Sigmoid colon (tissue), 7 donors: Measurements from ENCODE around the gene CKS2. TPM values are rescaled to one million over a fixed set of nuclear protein-coding genes. Genes with fewer than 3 reads are reported as not detected.
"Not testable (repeated sequence)": the region's sequence is repeated elsewhere in the genome, so short reads cannot be mapped to it uniquely, and the experiment has no call there.

Source experiments
- DNase-seq: peaks from one replicate; pipeline ENCODE4 v3.0.0-alpha.2; 2019
- H3K27ac ChIP-seq, 4 donors: fragments of 200-600 bp; sonication (generic); one replicate each; pipeline ENCODE4 v1.5.1; 2016 to 2019; ENCODE audit warnings: mild to moderate bottlenecking in 1 of 4
- H3K27me3 ChIP-seq, 3 donors: fragments of 200-600 bp; sonication (generic); one replicate each; pipeline ENCODE4 v1.5.1; 2019; ENCODE audit warnings: mild to moderate bottlenecking in 1 of 3
- H3K36me3 ChIP-seq, 4 donors: fragments of 200-600 bp; sonication (generic); one replicate each; pipeline ENCODE4 v1.5.1; 2016 to 2019
- H3K4me1 ChIP-seq, 4 donors: fragments of 200-600 bp; sonication (generic); one replicate each; pipeline ENCODE4 v1.5.1; 2017 to 2019
- H3K4me3 ChIP-seq, 4 donors: fragments of 200-600 bp; sonication (generic); one replicate each; pipeline ENCODE4 v1.5.1; 2017 to 2019; ENCODE audit warnings: mild to moderate bottlenecking in 2 of 4, moderate library complexity in 1 of 4
- H3K9me3 ChIP-seq, 4 donors: fragments of 200-600 bp in 3 of 4; sonication (generic) in 3 of 4; one replicate each; pipeline versions ENCODE4 v1.5.1 to v1.6.1; 2013 to 2019
- EP300 ChIP-seq, 4 donors: sonication (generic); formaldehyde crosslinking; IDR thresholded peaks; one replicate each; pipeline ENCODE4 v1.6.1; 2017; ENCODE audit warnings: antibody characterized with exemption in 4 of 4
- POLR2A ChIP-seq, 2 donors: fragments of 450-650 bp; IDR thresholded peaks; one replicate each; pipeline ENCODE4 v1.6.1; 2016; ENCODE audit warnings: antibody characterized with exemption in 2 of 2, mild to moderate bottlenecking in 2 of 2, moderate library complexity in 2 of 2
- POLR2AphosphoS5 ChIP-seq, 4 donors: sonication (generic); formaldehyde crosslinking; IDR thresholded peaks; one replicate each; pipeline ENCODE4 v1.6.1; 2017; ENCODE audit warnings: antibody characterized with exemption in 4 of 4
- WGBS, 2 donors: extraction: QIAGEN DNeasy Blood & Tissue Kit; methylation state at CpG; one replicate each; pipeline ENCODE4 v1.1.7; 2013; 5-methylcytosine and 5-hydroxymethylcytosine counted together
- intact Hi-C: fragments of 100-400 bp; cut with DNase I; formaldehyde crosslinking; loops from one replicate; pipeline ENCODE4 v1.15.1; 2023
- polyA plus RNA-seq, 3 donors: library from polyadenylated mRNA; stranded (reverse); fragments of 200-250 nt; gene quantifications; one replicate each; pipeline ENCODE4 v1.2.3, GENCODE V29; 2013
- total RNA-seq, 4 donors: library from RNA; depleted of rRNA; stranded (reverse); fragments of >200 nt; gene quantifications; one replicate each; pipeline ENCODE4 v1.1.0, GENCODE V29; 2016
- TF ChIP-seq, protein P1 (sequence below), 4 experiments: fragments of 450-650 bp in 3 of 4; fragments of 200-600 bp in 1 of 4; IDR thresholded peaks; one replicate each; pipeline ENCODE4 v1.5.1; 2016 to 2019; ENCODE audit warnings: antibody characterized with exemption in 4 of 4, mild to moderate bottlenecking in 3 of 4, moderate library complexity in 2 of 4
- donor health status: healthy with polysubstance abuse.
- donor health status: Bipolar disorder and iron deficiency.
- donor health status: healthy.

The CKS2 gene
- total and polyA plus RNA-seq, 7 donors: 4.7 to 151 (median 18.9) TPM

DNA sequence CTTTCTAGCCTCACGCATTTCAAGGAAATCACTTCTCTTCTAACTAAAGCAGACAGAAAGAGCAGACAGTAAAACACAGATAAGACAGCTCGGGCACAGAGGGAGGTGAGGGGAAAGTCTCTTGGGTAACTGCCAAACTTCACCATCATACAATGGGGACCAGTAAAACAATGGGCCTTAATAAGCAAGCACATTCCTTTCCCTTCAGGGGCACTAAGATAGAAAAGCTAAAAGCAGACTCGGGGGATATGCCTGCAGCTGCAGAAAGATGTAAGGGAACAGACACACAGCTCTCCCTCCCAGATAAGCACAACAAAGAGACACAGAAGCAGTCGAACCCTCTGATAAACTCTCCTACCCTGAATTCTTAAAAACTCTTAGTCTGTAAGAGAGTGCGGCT is 15.6 kb upstream of the CKS2 start:
- Histone ChIP-seq H3K36me3 (no peaks in the 10 kb centered on the region), H3K27me3 (no peaks in the 10 kb centered on the region), H3K9me3 (no peaks in the 10 kb centered on the region), H3K4me1 (no peaks in the 10 kb centered on the region), H3K4me3 (no peak overlapping the region), H3K27ac (no peak overlapping the region)
- DNase-seq: no peak
- TF ChIP-seq, protein P1, sequence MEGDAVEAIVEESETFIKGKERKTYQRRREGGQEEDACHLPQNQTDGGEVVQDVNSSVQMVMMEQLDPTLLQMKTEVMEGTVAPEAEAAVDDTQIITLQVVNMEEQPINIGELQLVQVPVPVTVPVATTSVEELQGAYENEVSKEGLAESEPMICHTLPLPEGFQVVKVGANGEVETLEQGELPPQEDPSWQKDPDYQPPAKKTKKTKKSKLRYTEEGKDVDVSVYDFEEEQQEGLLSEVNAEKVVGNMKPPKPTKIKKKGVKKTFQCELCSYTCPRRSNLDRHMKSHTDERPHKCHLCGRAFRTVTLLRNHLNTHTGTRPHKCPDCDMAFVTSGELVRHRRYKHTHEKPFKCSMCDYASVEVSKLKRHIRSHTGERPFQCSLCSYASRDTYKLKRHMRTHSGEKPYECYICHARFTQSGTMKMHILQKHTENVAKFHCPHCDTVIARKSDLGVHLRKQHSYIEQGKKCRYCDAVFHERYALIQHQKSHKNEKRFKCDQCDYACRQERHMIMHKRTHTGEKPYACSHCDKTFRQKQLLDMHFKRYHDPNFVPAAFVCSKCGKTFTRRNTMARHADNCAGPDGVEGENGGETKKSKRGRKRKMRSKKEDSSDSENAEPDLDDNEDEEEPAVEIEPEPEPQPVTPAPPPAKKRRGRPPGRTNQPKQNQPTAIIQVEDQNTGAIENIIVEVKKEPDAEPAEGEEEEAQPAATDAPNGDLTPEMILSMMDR (IDR thresholded peaks at IDR 0.05): no peak
- TF ChIP-seq EP300 (IDR thresholded peaks at IDR 0.05) (no peak), POLR2A (IDR thresholded peaks at IDR 0.05) (no peak), POLR2AphosphoS5 (IDR thresholded peaks at IDR 0.05) (no peak)
- WGBS, 2 donors: 46 to 72% methylated on average over 5 of the region's 5 CpGs
- intact Hi-C loops: no loop called here

DNA sequence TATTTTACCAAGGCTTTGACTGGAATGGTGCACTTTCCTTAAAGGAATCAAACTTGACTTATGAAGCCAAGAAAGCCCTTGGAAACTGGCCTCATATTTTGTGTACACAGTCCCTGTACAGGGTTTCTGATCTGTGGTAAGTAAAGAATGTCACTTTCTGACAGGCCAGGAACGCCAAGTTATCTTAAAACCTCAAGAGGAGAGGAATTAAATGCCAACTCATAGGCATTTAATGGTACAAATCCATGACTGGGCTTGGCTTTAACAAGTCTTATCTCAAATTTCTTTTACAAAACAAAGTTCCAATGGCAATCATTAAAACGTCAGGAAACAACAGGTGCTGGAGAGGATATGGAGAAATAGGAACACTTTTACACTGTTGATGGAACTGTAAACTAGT is 9.0 kb upstream of the CKS2 start:
- H3K36me3 ChIP-seq, H3K27ac ChIP-seq, H3K4me3 ChIP-seq, DNase-seq, H3K4me1 ChIP-seq, intact Hi-C loops, H3K9me3 ChIP-seq, H3K27me3 ChIP-seq: not testable (repeated sequence)
- 74 to 82% methylated on average over 2 of the region's 2 CpGs for WGBS, 2 donors

DNA sequence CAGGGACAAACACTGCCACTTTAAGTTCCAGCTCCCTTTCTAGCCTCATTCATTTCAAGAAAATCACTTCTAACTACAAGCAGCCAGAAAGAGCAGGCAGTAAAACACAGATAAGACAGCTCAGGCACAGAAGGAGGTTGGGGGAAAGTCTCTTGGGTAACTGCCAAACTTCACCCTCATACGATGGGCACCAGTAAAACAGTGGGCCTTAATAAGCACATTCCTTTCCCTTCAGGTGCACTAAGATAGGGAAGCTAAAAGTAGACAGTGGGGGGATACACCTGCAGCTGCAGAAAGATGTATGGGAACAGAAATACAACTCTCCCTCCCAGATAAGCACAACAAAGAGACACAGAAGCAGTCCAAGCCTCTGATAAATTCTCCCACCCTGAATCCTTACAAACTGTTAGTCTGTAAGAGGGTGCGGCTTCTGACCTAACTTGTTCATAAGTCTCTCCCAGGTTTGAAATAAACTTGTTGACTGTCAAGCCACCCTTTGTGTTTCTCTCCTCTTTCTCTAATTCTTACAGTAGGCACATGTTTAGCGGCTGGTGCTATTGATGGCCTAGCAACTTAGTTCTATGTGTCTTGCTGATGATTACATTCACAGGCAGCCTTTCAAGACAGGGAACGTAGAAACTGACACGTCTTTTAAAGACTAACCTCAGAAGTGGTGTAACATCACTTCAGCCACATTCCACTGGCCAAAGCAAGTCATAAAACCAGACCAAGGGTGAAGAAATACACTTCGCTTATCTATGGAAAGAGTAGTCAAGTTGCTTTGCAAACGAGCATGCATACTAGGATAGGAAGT is 6.8 kb upstream of the CKS2 start:
- 80 to 82% methylated on average over 7 of the region's 7 CpGs for WGBS, 2 donors
- H3K4me3 ChIP-seq: no peak overlapping the region
- intact Hi-C loops: no loop called here
- H3K36me3 ChIP-seq: no peaks in the 10 kb centered on the region
- TF ChIP-seq EP300 (IDR thresholded peaks at IDR 0.05) (no peak), POLR2A (IDR thresholded peaks at IDR 0.05) (no peak), POLR2AphosphoS5 (IDR thresholded peaks at IDR 0.05) (no peak)
- TF ChIP-seq, protein P1 (IDR thresholded peaks at IDR 0.05): no peak
- H3K9me3 ChIP-seq: no peaks in the 10 kb centered on the region
- H3K27me3 ChIP-seq: no peaks in the 10 kb centered on the region
- DNase-seq: no peak
- H3K4me1 ChIP-seq: peaks cover 0 to 2% (median under 1%) of the 10 kb centered on the region in 4 donors
- H3K27ac ChIP-seq: no peak overlapping the region

DNA sequence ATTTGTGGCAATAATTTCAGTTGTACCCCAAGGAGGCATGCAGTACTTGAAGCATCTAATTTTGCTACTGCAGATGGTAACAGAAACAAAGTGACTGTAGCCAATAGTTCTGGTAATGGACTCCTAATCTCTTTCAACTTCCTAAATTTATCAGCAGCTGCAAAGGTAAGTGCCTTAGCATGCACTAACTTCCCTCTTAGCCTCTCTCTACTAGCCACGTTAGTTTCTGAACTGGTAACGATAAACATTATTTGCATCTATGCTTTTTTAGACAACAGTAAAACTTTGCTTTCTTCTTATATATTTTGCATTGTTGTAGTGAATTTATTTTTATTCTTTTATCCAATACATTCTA is 6.2 kb upstream of the CKS2 start:
- intact Hi-C loops: loop anchor here (5.0 kb wide), 1 partner anchor 123 kb away; no protein-coding TSS in a partner anchor
- H3K36me3 ChIP-seq: no peaks in the 10 kb centered on the region
- WGBS, 2 donors: 74 to 91% methylated on average over 2 of the region's 2 CpGs
- TF ChIP-seq, protein P1 (IDR thresholded peaks at IDR 0.05): no peak
- no peak for TF ChIP-seq POLR2A (IDR thresholded peaks at IDR 0.05)
- no peak for TF ChIP-seq EP300 (IDR thresholded peaks at IDR 0.05)
- TF ChIP-seq POLR2AphosphoS5 (IDR thresholded peaks at IDR 0.05): no peak
- H3K4me3 ChIP-seq: no peak overlapping the region
- no peaks in the 10 kb centered on the region for H3K27me3 ChIP-seq
- no peaks in the 10 kb centered on the region for H3K9me3 ChIP-seq
- no peak for DNase-seq
- H3K4me1 ChIP-seq: peaks cover 0 to 8% (median 6%) of the 10 kb centered on the region in 4 donors
- no peak overlapping the region for H3K27ac ChIP-seq

DNA sequence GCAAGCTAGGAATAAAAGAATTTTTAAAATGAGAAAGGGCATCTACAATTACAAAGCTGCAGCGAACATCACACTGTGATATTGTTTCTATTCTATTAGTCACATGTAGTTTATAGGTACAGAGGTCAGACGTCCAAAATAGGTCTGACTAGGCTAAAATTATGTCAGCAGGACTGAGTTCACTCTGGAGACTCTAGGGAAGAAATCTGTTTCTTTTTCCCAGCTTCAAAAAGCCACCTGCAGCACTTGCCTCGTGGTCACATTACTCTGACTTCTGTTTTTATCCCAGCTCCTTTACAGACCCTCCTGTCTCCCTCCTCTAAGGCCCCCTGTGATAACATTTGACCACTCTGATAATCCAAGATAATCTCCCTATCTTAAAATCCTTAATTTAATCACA is 5.1 kb upstream of the CKS2 start:
- peaks cover 0 to 10% (median 8%) of the 10 kb centered on the region in 4 donors for H3K4me1 ChIP-seq
- no peaks in the 10 kb centered on the region for H3K9me3 ChIP-seq
- intact Hi-C loops: loop anchor here (5.0 kb wide), 1 partner anchor 124 kb away; no protein-coding TSS in a partner anchor
- WGBS, 2 donors: 71 to 74% methylated on average over 3 of the region's 3 CpGs
- no peak for DNase-seq
- H3K27me3 ChIP-seq: no peaks in the 10 kb centered on the region
- TF ChIP-seq EP300 (IDR thresholded peaks at IDR 0.05) (no peak), POLR2A (IDR thresholded peaks at IDR 0.05) (no peak), POLR2AphosphoS5 (IDR thresholded peaks at IDR 0.05) (no peak)
- TF ChIP-seq, protein P1 (IDR thresholded peaks at IDR 0.05): no peak
- no peak overlapping the region for H3K27ac ChIP-seq
- no peak overlapping the region for H3K4me3 ChIP-seq
- no peaks in the 10 kb centered on the region for H3K36me3 ChIP-seq
